RWPE2 (cell line): ENCODE data around the gene CACNB2.

Source experiments
- ATAC-seq: fragments of 200-7000 bp; cut with Tn5 transposase; 3 replicates; pipeline ENCODE4 v1.9.1; 2021; ENCODE audit warnings: low read depth
- DNase-seq: peaks from one replicate; pipeline ENCODE4 v3.0.0-alpha.2; 2020; ENCODE audit warnings: low spot score
- H3K27ac ChIP-seq: fragments of 450-650 bp; 2 replicates; pipeline ENCODE4 v1.5.1; 2017; ENCODE audit warnings: mild to moderate bottlenecking; ENCODE audit not compliant: poor library complexity, severe bottlenecking
- H3K27me3 ChIP-seq: fragments of 250-450 bp; sonication (Bioruptor Pico); 2 replicates; pipeline ENCODE4 v1.5.1; 2021; ENCODE audit warnings: mild to moderate bottlenecking, moderate library complexity; ENCODE audit not compliant: insufficient read depth, poor library complexity, severe bottlenecking
- H3K36me3 ChIP-seq: fragments of 250-450 bp; sonication (Bioruptor Pico); 2 replicates; pipeline ENCODE4 v1.5.1; 2020; ENCODE audit warnings: low read depth, mild to moderate bottlenecking, moderate library complexity
- H3K4me1 ChIP-seq: fragments of 250-450 bp; sonication (Bioruptor Pico); 2 replicates; pipeline ENCODE4 v1.5.1; 2021; ENCODE audit warnings: mild to moderate bottlenecking, moderate library complexity; ENCODE audit not compliant: insufficient read depth, poor library complexity, severe bottlenecking
- H3K4me3 ChIP-seq: fragments of 250-450 bp; sonication (Bioruptor Pico); 2 replicates; pipeline ENCODE4 v1.5.1; 2021; ENCODE audit warnings: mild to moderate bottlenecking, moderate library complexity; ENCODE audit not compliant: severe bottlenecking
- H3K9me3 ChIP-seq: fragments of 250-450 bp; sonication (Bioruptor Pico); 2 replicates; pipeline ENCODE4 v1.5.1; 2021; ENCODE audit warnings: mild to moderate bottlenecking, moderate library complexity; ENCODE audit not compliant: severe bottlenecking
- CTCF ChIP-seq: fragments of 450-650 bp; IDR thresholded peaks from one replicate; pipeline ENCODE4 v1.5.1; 2017; ENCODE audit warnings: mild to moderate bottlenecking, moderate library complexity; ENCODE audit not compliant: poor library complexity, severe bottlenecking

CACNB2 gene

GRCh38 chr10:18209241-18209640 lies 69.0 kb downstream of the CACNB2 start:
- Histone ChIP-seq H3K36me3 (no peaks in the 10 kb centered on the region), H3K4me1 (no peaks in the 10 kb centered on the region), H3K27ac (no peak overlapping the region), H3K4me3 (no peak overlapping the region), H3K27me3 (peaks cover 3% of the 10 kb centered on the region), H3K9me3 (no peaks in the 10 kb centered on the region)
- no peak for ATAC-seq
- no peak for DNase-seq
- TF ChIP-seq CTCF: no peak

- no peak for TF ChIP-seq CTCF
- H3K4me3 ChIP-seq: no peak overlapping the region
- no peaks in the 10 kb centered on the region for H3K4me1 ChIP-seq
- DNase-seq (no peak), ATAC-seq (no peak)
- no peaks in the 10 kb centered on the region for H3K9me3 ChIP-seq
- no peak overlapping the region for H3K27ac ChIP-seq
- H3K36me3 ChIP-seq: no peaks in the 10 kb centered on the region
- H3K27me3 ChIP-seq: no peaks in the 10 kb centered on the region
Measured at GRCh38 chr10:18210711-18211110, 70.5 kb downstream of the CACNB2 start.

- no peaks in the 10 kb centered on the region for H3K4me1 ChIP-seq
- H3K27me3 ChIP-seq: no peaks in the 10 kb centered on the region
- no peaks in the 10 kb centered on the region for H3K36me3 ChIP-seq
- H3K27ac ChIP-seq: no peak overlapping the region
- ATAC-seq (no peak), DNase-seq (no peak)
- TF ChIP-seq CTCF: no peak
- H3K9me3 ChIP-seq: no peaks in the 10 kb centered on the region
- H3K4me3 ChIP-seq: no peak overlapping the region
Measured at GRCh38 chr10:18211862-18212261, 71.6 kb downstream of the CACNB2 start.

DNA sequence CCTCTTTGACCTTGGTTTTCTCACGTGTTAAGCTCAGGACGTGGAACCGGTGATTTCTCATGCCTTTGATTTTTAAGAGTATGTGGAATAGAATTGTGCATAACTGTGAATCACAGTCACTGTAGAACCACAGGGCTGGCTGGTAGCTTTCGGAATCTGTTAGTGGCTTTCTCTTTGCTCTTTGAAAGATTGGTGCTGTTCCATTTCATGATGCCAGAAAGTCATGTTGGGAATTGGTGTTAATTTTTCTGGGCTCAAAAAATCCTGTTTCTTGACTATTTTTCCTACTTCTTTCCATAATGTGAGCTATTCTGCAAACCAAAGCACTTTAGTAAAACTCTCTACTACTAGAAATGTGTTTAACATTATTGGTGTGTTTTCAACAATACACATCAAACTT lies 73.0 kb downstream of the CACNB2 start:
- TF ChIP-seq CTCF: no peak
- H3K4me3 ChIP-seq: no peak overlapping the region
- no peaks in the 10 kb centered on the region for H3K27me3 ChIP-seq
- ATAC-seq: no peak
- H3K27ac ChIP-seq: no peak overlapping the region
- no peak for DNase-seq
- no peaks in the 10 kb centered on the region for H3K36me3 ChIP-seq
- no peaks in the 10 kb centered on the region for H3K9me3 ChIP-seq
- H3K4me1 ChIP-seq: no peaks in the 10 kb centered on the region

DNA sequence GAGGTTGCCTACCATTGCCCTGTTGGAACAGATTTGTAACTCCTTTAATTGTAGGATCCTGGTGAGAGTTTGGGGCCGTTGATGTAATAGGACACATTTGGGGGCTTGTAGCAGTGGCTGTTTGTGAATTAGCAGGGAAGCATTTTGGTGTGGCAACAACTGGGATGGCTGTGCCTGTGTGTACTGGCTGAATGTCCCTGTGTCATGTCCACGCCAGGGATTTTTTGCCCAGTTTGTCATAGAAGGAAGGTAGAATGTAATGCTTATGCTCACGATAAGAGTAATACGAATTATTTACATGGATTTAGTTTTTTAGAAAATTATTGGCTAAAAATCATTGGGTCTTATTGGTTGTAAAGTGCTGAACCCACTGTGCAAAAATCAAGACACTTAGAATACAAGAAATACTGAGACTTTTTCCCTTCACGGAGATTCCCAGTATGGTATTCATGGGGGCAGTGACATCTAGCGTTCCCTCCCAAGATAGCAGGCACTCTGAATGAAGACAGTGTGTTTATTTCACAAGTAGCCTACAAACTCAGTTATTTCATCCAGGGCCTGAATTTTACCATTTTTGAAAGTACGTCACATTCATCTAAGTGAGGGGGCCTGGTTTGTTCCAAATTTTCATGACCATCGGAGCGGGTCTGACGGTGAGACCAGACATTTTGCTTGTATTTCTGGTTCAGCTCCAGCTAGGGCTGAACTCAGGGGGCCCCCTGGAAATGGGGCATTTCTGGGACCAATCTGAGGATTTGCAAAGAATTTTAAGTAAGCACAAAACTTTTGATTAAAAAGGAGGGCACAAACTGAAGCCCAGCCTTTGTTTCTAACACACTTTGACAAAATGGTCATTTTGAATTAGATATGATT lies 74.7 kb downstream of the CACNB2 start:
- Histone ChIP-seq H3K27me3 (no peaks in the 10 kb centered on the region), H3K4me3 (no peak overlapping the region), H3K27ac (no peak overlapping the region), H3K36me3 (no peaks in the 10 kb centered on the region), H3K4me1 (peaks cover 7% of the 10 kb centered on the region), H3K9me3 (no peaks in the 10 kb centered on the region)
- peak; percentile 72; the same call in 2 of the 3 replicates for ATAC-seq
- no peak for DNase-seq
- peak; percentile 91 for TF ChIP-seq CTCF
